ENCODE measurements around the gene STARD3NL.

DNA sequence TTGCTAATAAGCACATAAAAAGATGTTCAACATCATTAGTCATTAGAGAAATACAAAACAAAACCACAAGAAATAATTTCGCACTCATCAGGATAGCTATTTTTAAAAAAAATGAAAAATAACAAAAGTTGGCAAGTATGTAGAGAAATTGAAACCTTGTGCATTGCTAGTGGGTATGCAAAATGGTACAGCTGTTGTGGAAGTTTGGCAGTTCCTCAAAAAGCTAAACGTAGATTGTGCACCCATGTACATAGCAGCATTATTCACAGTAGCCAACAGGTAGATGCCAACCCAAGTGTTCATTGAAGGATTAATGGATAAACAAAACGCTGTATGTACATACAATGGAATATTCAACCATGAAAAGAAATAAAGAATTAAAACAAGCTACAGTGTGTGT, 35.3 kb upstream of the STARD3NL start:
- TF ChIP-seq, protein P1, sequence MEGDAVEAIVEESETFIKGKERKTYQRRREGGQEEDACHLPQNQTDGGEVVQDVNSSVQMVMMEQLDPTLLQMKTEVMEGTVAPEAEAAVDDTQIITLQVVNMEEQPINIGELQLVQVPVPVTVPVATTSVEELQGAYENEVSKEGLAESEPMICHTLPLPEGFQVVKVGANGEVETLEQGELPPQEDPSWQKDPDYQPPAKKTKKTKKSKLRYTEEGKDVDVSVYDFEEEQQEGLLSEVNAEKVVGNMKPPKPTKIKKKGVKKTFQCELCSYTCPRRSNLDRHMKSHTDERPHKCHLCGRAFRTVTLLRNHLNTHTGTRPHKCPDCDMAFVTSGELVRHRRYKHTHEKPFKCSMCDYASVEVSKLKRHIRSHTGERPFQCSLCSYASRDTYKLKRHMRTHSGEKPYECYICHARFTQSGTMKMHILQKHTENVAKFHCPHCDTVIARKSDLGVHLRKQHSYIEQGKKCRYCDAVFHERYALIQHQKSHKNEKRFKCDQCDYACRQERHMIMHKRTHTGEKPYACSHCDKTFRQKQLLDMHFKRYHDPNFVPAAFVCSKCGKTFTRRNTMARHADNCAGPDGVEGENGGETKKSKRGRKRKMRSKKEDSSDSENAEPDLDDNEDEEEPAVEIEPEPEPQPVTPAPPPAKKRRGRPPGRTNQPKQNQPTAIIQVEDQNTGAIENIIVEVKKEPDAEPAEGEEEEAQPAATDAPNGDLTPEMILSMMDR (IDR thresholded peaks at IDR 0.05): no peak
- TF ChIP-seq POLR2A (IDR thresholded peaks at IDR 0.05): no peak

Measured in body of pancreas (tissue), 4 donors.